ENCODE results near the gene TNFRSF13B. TPM values are rescaled to one million over a fixed set of nuclear protein-coding genes. Genes with fewer than 3 reads are reported as not detected.
"Not testable (repeated sequence)": the region's sequence is repeated elsewhere in the genome, so short reads cannot be mapped to it uniquely, and the experiment has no call there.

The TNFRSF13B gene
- total and polyA plus RNA-seq, 2 donors, result 0.10 TPM; not detected in 1

GRCh38 chr17:16999931-17000625 lies 28.2 kb upstream of the TNFRSF13B start:
- 90% methylated on average over 7 of the region's 7 CpGs for WGBS
- H3K4me3 ChIP-seq (ENCODE audit: low read depth, low read length), result no peak overlapping the region
- no peak overlapping the region for H3K27ac ChIP-seq (ENCODE audit: low read depth)
- no peak for DNase-seq (ENCODE audit: extremely low spot score)
- no peaks in the 10 kb centered on the region for H3K36me3 ChIP-seq (ENCODE audit: insufficient read depth)
- no peaks in the 10 kb centered on the region for H3K4me1 ChIP-seq (ENCODE audit: insufficient read depth)

- WGBS, result 88% methylated on average over 14 of the region's 14 CpGs
- Histone ChIP-seq H3K4me3 (ENCODE audit: low read depth, low read length) (no peak overlapping the region), H3K36me3 (ENCODE audit: insufficient read depth) (no peaks in the 10 kb centered on the region), H3K4me1 (ENCODE audit: insufficient read depth) (no peaks in the 10 kb centered on the region), H3K27ac (ENCODE audit: low read depth) (no peak overlapping the region)
- DNase-seq (ENCODE audit: extremely low spot score), result no peak
Observed at GRCh38 chr17:16997514-16998429, 25.9 kb upstream of the TNFRSF13B start.

GRCh38 chr17:16996726-16997125 lies 24.8 kb upstream of the TNFRSF13B start:
- WGBS, result 87% methylated on average over 11 of the region's 11 CpGs
- not testable (repeated sequence) for DNase-seq (ENCODE audit: extremely low spot score); H3K36me3 ChIP-seq (ENCODE audit: insufficient read depth); H3K4me3 ChIP-seq (ENCODE audit: low read depth, low read length); H3K4me1 ChIP-seq (ENCODE audit: insufficient read depth); H3K27ac ChIP-seq (ENCODE audit: low read depth)

- Histone ChIP-seq H3K4me3 (ENCODE audit: low read depth, low read length) (no peak overlapping the region), H3K36me3 (ENCODE audit: insufficient read depth) (no peaks in the 10 kb centered on the region), H3K27ac (ENCODE audit: low read depth) (no peak overlapping the region), H3K4me1 (ENCODE audit: insufficient read depth) (peaks cover 2% of the 10 kb centered on the region)
- WGBS, result 89% methylated on average over 7 of the region's 7 CpGs
- no peak for DNase-seq (ENCODE audit: extremely low spot score)
Observed at GRCh38 chr17:16995930-16996329, 24.0 kb upstream of the TNFRSF13B start.

GRCh38 chr17:16994631-16995030 lies 22.7 kb upstream of the TNFRSF13B start:
- no peak for DNase-seq (ENCODE audit: extremely low spot score)
- WGBS, result 80% methylated on average over 2 of the region's 2 CpGs
- no peaks in the 10 kb centered on the region for H3K36me3 ChIP-seq (ENCODE audit: insufficient read depth)
- peaks cover 2% of the 10 kb centered on the region for H3K4me1 ChIP-seq (ENCODE audit: insufficient read depth)
- H3K27ac ChIP-seq (ENCODE audit: low read depth), result no peak overlapping the region
- no peak overlapping the region for H3K4me3 ChIP-seq (ENCODE audit: low read depth, low read length)

- 20% methylated on average over 16 of the region's 16 CpGs for WGBS
- no peaks in the 10 kb centered on the region for H3K36me3 ChIP-seq (ENCODE audit: insufficient read depth)
- peaks cover 2% of the 10 kb centered on the region for H3K4me1 ChIP-seq (ENCODE audit: insufficient read depth)
- no peak overlapping the region for H3K27ac ChIP-seq (ENCODE audit: low read depth)
- no peak overlapping the region for H3K4me3 ChIP-seq (ENCODE audit: low read depth, low read length)
- no peak for DNase-seq (ENCODE audit: extremely low spot score)
Observed at GRCh38 chr17:16991349-16992009, 19.6 kb upstream of the TNFRSF13B start.

- no peak overlapping the region for H3K27ac ChIP-seq (ENCODE audit: low read depth)
- H3K4me3 ChIP-seq (ENCODE audit: low read depth, low read length), result no peak overlapping the region
- H3K4me1 ChIP-seq (ENCODE audit: insufficient read depth), result peaks cover 2% of the 10 kb centered on the region
- H3K36me3 ChIP-seq (ENCODE audit: insufficient read depth), result no peaks in the 10 kb centered on the region
- 91% methylated on average over 11 of the region's 11 CpGs for WGBS
- DNase-seq (ENCODE audit: extremely low spot score), result no peak
Observed at GRCh38 chr17:16989953-16990860, 18.3 kb upstream of the TNFRSF13B start.

GRCh38 chr17:16989230-16989952 lies 17.5 kb upstream of the TNFRSF13B start:
- WGBS, result 71% methylated on average over 12 of the region's 12 CpGs
- no peak overlapping the region for H3K27ac ChIP-seq (ENCODE audit: low read depth)

GRCh38 chr17:16988749-16989229 lies 16.9 kb upstream of the TNFRSF13B start:
- Histone ChIP-seq H3K4me1 (ENCODE audit: insufficient read depth) (peaks cover 2% of the 10 kb centered on the region), H3K36me3 (ENCODE audit: insufficient read depth) (no peaks in the 10 kb centered on the region), H3K4me3 (ENCODE audit: low read depth, low read length) (no peak overlapping the region), H3K27ac (ENCODE audit: low read depth) (no peak overlapping the region)
- WGBS, result 76% methylated on average over 10 of the region's 10 CpGs
- DNase-seq (ENCODE audit: extremely low spot score), result no peak

More at GRCh38 chr17:16989230-16989952, 17.5 kb upstream of the TNFRSF13B start:
- H3K4me1 ChIP-seq (ENCODE audit: insufficient read depth), result peaks cover 2% of the 10 kb centered on the region
- no peaks in the 10 kb centered on the region for H3K36me3 ChIP-seq (ENCODE audit: insufficient read depth)
- no peak for DNase-seq (ENCODE audit: extremely low spot score)
- no peak overlapping the region for H3K4me3 ChIP-seq (ENCODE audit: low read depth, low read length)

GRCh38 chr17:16987830-16988601 lies 16.1 kb upstream of the TNFRSF13B start:
- Histone ChIP-seq H3K4me1 (ENCODE audit: insufficient read depth) (peaks cover 2% of the 10 kb centered on the region), H3K4me3 (ENCODE audit: low read depth, low read length) (no peak overlapping the region), H3K36me3 (ENCODE audit: insufficient read depth) (no peaks in the 10 kb centered on the region), H3K27ac (ENCODE audit: low read depth) (no peak overlapping the region)
- no peak for DNase-seq (ENCODE audit: extremely low spot score)
- 31% methylated on average over 11 of the region's 11 CpGs for WGBS

GRCh38 chr17:16987066-16987829 lies 15.3 kb upstream of the TNFRSF13B start:
- H3K36me3 ChIP-seq (ENCODE audit: insufficient read depth), result no peaks in the 10 kb centered on the region
- peaks cover 2% of the 10 kb centered on the region for H3K4me1 ChIP-seq (ENCODE audit: insufficient read depth)
- 87% methylated on average over 10 of the region's 10 CpGs for WGBS
- no peak for DNase-seq (ENCODE audit: extremely low spot score)
- no peak overlapping the region for H3K4me3 ChIP-seq (ENCODE audit: low read depth, low read length)
- H3K27ac ChIP-seq (ENCODE audit: low read depth), result no peak overlapping the region
